ENCODE measurements around the gene RPS6KB1.
"Not testable (repeated sequence)": the region's sequence is repeated elsewhere in the genome, so short reads cannot be mapped to it uniquely, and the experiment has no call there.

DNA sequence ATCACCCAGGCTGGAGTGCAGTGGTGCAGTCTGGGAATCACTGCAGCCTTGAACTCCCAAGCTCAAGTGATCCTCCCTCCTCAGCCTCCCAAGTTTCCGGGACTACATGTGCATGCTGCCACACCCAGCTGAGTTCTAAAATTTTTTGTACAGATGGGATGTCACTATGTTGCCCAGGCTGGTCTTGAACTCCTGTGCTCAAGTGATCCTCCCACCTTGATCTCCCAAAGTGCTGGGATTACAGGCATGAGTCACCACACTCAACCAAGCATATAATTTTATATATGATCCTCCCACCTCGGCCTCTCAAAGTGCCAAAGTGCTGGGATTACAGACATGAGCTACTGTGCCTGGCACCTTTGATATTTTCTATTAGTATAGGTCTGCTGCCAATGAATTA is 78.8 kb downstream of the RPS6KB1 start:
- TF ChIP-seq, protein P1, sequence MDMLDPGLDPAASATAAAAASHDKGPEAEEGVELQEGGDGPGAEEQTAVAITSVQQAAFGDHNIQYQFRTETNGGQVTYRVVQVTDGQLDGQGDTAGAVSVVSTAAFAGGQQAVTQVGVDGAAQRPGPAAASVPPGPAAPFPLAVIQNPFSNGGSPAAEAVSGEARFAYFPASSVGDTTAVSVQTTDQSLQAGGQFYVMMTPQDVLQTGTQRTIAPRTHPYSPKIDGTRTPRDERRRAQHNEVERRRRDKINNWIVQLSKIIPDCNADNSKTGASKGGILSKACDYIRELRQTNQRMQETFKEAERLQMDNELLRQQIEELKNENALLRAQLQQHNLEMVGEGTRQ (IDR thresholded peaks at IDR 0.05; ENCODE audit: low read length): not testable (repeated sequence)
- not testable (repeated sequence) for TF ChIP-seq POLR2AphosphoS5 (IDR thresholded peaks at IDR 0.05; ENCODE audit: low read depth, low read length); POLR2A (IDR thresholded peaks at IDR 0.05; ENCODE audit: control extremely low read depth in 1 of 2, low read depth in 2 of 2, low read length in 2 of 2); EP300 (IDR thresholded peaks at IDR 0.05; ENCODE audit: borderline replicate concordance in 1 of 2, low read depth in 2 of 2, low read length in 2 of 2); SIN3A (conservative IDR thresholded peaks at IDR 0.05 in 1 of 2, IDR thresholded peaks at IDR 0.05 in 1 of 2; ENCODE audit: low read depth in 1 of 2, low read length in 2 of 2); ZNF274 (IDR thresholded peaks at IDR 0.05; ENCODE audit: borderline replicate concordance, extremely low read depth, low read length)
- TF ChIP-seq, protein P2, sequence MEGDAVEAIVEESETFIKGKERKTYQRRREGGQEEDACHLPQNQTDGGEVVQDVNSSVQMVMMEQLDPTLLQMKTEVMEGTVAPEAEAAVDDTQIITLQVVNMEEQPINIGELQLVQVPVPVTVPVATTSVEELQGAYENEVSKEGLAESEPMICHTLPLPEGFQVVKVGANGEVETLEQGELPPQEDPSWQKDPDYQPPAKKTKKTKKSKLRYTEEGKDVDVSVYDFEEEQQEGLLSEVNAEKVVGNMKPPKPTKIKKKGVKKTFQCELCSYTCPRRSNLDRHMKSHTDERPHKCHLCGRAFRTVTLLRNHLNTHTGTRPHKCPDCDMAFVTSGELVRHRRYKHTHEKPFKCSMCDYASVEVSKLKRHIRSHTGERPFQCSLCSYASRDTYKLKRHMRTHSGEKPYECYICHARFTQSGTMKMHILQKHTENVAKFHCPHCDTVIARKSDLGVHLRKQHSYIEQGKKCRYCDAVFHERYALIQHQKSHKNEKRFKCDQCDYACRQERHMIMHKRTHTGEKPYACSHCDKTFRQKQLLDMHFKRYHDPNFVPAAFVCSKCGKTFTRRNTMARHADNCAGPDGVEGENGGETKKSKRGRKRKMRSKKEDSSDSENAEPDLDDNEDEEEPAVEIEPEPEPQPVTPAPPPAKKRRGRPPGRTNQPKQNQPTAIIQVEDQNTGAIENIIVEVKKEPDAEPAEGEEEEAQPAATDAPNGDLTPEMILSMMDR (IDR thresholded peaks at IDR 0.05; ENCODE audit: control extremely low read depth in 1 of 3, insufficient read depth in 1 of 3, low read depth in 1 of 3, low read length in 3 of 3): not testable (repeated sequence)

Data from H1 (cell line).